Measurements from ENCODE around the gene CALN1. TPM values are rescaled to one million over a fixed set of nuclear protein-coding genes. Genes with fewer than 3 reads are reported as not detected.

The CALN1 gene
- total RNA-seq, 1 donor from 2014 or later = not detected

DNA sequence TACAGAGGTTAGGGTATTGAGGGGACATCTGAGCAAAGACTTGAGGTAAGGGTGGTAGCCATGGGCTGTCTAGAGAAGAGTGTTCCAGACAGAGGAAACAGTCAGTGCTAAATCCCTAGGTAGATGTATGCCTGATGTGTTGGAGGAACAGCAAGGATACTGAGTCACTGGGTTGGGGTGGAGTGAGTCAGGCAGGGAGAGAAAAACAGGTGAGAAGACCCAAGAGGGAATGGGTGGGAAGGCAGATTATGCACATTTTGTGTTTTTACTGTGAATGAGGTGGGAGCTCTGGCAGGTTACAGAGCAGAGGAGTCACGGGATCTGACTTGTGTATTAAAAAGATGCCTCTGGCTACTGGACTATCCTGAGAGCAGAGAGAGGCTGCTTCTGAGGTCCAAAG, 285.0 kb downstream of the CALN1 start:
- H4K20me1 ChIP-seq (ENCODE audit: insufficient read depth, low read length) = no peaks in the 10 kb centered on the region
- DNase-seq (ENCODE audit: low read depth) (no peak), FAIRE-seq (no peak)
- no peak overlapping the region for H3K27ac ChIP-seq (ENCODE audit: low read depth, low read length)
- Mint-ChIP-seq H3K4me1 (ENCODE audit: low read depth, unreplicated experiment) (no peaks in the 10 kb centered on the region), H3K4me3 (ENCODE audit: unreplicated experiment) (no peak overlapping the region), H3K27ac (ENCODE audit: unreplicated experiment) (no peak overlapping the region), H3K27me3 (ENCODE audit: low read depth, unreplicated experiment) (peaks cover 2% of the 10 kb centered on the region), H3K36me3 (ENCODE audit: low read depth, unreplicated experiment) (no peaks in the 10 kb centered on the region), H3K9me3 (ENCODE audit: unreplicated experiment) (peaks cover 6% of the 10 kb centered on the region)
- H3K9me3 ChIP-seq (ENCODE audit: insufficient read depth, low read depth, low read length) = peaks cover 5% of the 10 kb centered on the region
- H3K4me1 ChIP-seq (ENCODE audit: insufficient read depth, low read length) = no peaks in the 10 kb centered on the region
- H3K4me3 ChIP-seq (ENCODE audit: insufficient read depth, low read depth, low read length) = no peak overlapping the region
- no peaks in the 10 kb centered on the region for H3K36me3 ChIP-seq (ENCODE audit: insufficient read depth, low read length)
- no peaks in the 10 kb centered on the region for H3K27me3 ChIP-seq (ENCODE audit: insufficient read depth, low read length)
- H3K4me2 ChIP-seq (ENCODE audit: low read length) = no peak overlapping the region
- H3K9ac ChIP-seq (ENCODE audit: low read length) = no peak overlapping the region
- H3K79me2 ChIP-seq (ENCODE audit: insufficient read depth, low read length) = no peaks in the 10 kb centered on the region
- TF ChIP-seq, protein P1, sequence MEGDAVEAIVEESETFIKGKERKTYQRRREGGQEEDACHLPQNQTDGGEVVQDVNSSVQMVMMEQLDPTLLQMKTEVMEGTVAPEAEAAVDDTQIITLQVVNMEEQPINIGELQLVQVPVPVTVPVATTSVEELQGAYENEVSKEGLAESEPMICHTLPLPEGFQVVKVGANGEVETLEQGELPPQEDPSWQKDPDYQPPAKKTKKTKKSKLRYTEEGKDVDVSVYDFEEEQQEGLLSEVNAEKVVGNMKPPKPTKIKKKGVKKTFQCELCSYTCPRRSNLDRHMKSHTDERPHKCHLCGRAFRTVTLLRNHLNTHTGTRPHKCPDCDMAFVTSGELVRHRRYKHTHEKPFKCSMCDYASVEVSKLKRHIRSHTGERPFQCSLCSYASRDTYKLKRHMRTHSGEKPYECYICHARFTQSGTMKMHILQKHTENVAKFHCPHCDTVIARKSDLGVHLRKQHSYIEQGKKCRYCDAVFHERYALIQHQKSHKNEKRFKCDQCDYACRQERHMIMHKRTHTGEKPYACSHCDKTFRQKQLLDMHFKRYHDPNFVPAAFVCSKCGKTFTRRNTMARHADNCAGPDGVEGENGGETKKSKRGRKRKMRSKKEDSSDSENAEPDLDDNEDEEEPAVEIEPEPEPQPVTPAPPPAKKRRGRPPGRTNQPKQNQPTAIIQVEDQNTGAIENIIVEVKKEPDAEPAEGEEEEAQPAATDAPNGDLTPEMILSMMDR (IDR thresholded peaks at IDR 0.05; ENCODE audit: insufficient read depth, low read depth, low read length) = no peak
- TF ChIP-seq EZH2 (IDR thresholded peaks at IDR 0.05; ENCODE audit: insufficient read depth, low read length) = no peak
- H2AFZ ChIP-seq (ENCODE audit: low read depth, low read length) = no peak overlapping the region

DNA sequence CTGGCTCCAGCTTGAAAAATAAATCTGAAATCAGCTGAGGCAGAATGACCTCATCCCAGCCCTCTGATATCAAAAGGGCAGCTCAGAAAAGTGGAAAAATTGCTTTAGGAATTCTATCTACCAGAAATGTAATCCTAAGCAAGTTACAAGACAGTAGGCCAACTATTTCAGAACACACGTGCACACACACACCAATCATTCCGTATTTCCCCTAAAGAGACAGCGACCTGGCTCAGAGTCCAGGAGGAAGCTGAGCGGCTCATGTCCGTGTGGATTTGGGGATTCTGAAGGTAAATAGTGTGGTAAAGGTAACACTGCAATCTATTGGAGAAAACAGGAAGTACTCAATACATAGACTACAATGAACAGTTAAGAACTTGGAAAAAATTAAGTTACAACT, 288.2 kb downstream of the CALN1 start:
- Histone ChIP-seq H3K27me3 (ENCODE audit: insufficient read depth, low read length) (no peaks in the 10 kb centered on the region), H3K9me3 (ENCODE audit: insufficient read depth, low read depth, low read length) (no peaks in the 10 kb centered on the region), H3K4me3 (ENCODE audit: insufficient read depth, low read depth, low read length) (no peak overlapping the region), H3K4me1 (ENCODE audit: insufficient read depth, low read length) (no peaks in the 10 kb centered on the region), H2AFZ (ENCODE audit: low read depth, low read length) (no peak overlapping the region), H3K4me2 (ENCODE audit: low read length) (no peak overlapping the region), H3K36me3 (ENCODE audit: insufficient read depth, low read length) (no peaks in the 10 kb centered on the region), H3K27ac (ENCODE audit: low read depth, low read length) (no peak overlapping the region), H3K79me2 (ENCODE audit: insufficient read depth, low read length) (no peaks in the 10 kb centered on the region), H4K20me1 (ENCODE audit: insufficient read depth, low read length) (no peaks in the 10 kb centered on the region), H3K9ac (ENCODE audit: low read length) (no peak overlapping the region)
- TF ChIP-seq, protein P1 (IDR thresholded peaks at IDR 0.05; ENCODE audit: insufficient read depth, low read depth, low read length) = no peak
- TF ChIP-seq EZH2 (IDR thresholded peaks at IDR 0.05; ENCODE audit: insufficient read depth, low read length) = no peak
- Mint-ChIP-seq H3K27me3 (ENCODE audit: low read depth, unreplicated experiment) (no peaks in the 10 kb centered on the region), H3K36me3 (ENCODE audit: low read depth, unreplicated experiment) (no peaks in the 10 kb centered on the region), H3K9me3 (ENCODE audit: unreplicated experiment) (peaks cover 3% of the 10 kb centered on the region), H3K27ac (ENCODE audit: unreplicated experiment) (no peak overlapping the region), H3K4me1 (ENCODE audit: low read depth, unreplicated experiment) (no peaks in the 10 kb centered on the region), H3K4me3 (ENCODE audit: unreplicated experiment) (no peak overlapping the region)
- FAIRE-seq (no peak), DNase-seq (ENCODE audit: low read depth) (no peak)

DNA sequence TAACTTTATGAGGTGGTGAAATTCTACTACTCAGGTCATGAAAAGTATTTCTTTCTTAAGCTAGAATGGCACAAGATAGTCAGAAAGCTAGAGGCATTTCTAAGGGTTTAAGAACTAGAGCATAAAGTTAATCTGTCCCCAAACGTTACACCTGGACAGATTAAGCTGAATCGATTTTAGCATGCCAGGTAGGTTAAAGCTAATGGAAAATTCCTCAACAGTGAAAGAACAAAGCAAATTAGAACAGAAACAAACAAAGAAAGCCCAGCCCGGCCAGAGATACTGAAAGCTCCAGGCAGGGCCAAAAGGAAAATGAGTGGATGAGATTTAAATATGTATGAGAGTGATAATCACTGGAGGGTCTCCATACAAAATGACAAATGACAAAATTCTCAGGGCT, 293.8 kb downstream of the CALN1 start:
- Mint-ChIP-seq H3K36me3 (ENCODE audit: low read depth, unreplicated experiment) (no peaks in the 10 kb centered on the region), H3K4me1 (ENCODE audit: low read depth, unreplicated experiment) (no peaks in the 10 kb centered on the region), H3K27ac (ENCODE audit: unreplicated experiment) (no peak overlapping the region), H3K27me3 (ENCODE audit: low read depth, unreplicated experiment) (no peaks in the 10 kb centered on the region), H3K4me3 (ENCODE audit: unreplicated experiment) (no peak overlapping the region), H3K9me3 (ENCODE audit: unreplicated experiment) (peaks cover 6% of the 10 kb centered on the region)
- FAIRE-seq (no peak), DNase-seq (ENCODE audit: low read depth) (no peak)
- Histone ChIP-seq H2AFZ (ENCODE audit: low read depth, low read length) (no peak overlapping the region), H3K27me3 (ENCODE audit: insufficient read depth, low read length) (no peaks in the 10 kb centered on the region), H3K4me2 (ENCODE audit: low read length) (no peak overlapping the region), H3K9me3 (ENCODE audit: insufficient read depth, low read depth, low read length) (no peaks in the 10 kb centered on the region), H4K20me1 (ENCODE audit: insufficient read depth, low read length) (no peaks in the 10 kb centered on the region), H3K27ac (ENCODE audit: low read depth, low read length) (no peak overlapping the region), H3K36me3 (ENCODE audit: insufficient read depth, low read length) (no peaks in the 10 kb centered on the region), H3K79me2 (ENCODE audit: insufficient read depth, low read length) (no peaks in the 10 kb centered on the region), H3K4me3 (ENCODE audit: insufficient read depth, low read depth, low read length) (no peak overlapping the region), H3K9ac (ENCODE audit: low read length) (no peak overlapping the region), H3K4me1 (ENCODE audit: insufficient read depth, low read length) (no peaks in the 10 kb centered on the region)
- no peak for TF ChIP-seq EZH2 (IDR thresholded peaks at IDR 0.05; ENCODE audit: insufficient read depth, low read length)
- TF ChIP-seq, protein P1 (IDR thresholded peaks at IDR 0.05; ENCODE audit: insufficient read depth, low read depth, low read length) = no peak

Measured in astrocyte (in vitro differentiated cells and primary cell).